Spleen (tissue), 7 donors: ENCODE measurements around the gene COBL.

Experiments used
- POLR2A ChIP-seq, 3 donors: fragments of 450-650 bp; IDR thresholded peaks; one replicate each; pipeline ENCODE4 v1.5.1; 2017; ENCODE audit warnings: antibody characterized with exemption in 3 of 3, mild to moderate bottlenecking in 1 of 3
- TF ChIP-seq, protein P1 (sequence below), 11 experiments: fragments of 200-600 bp in 7 of 11; fragments of 450-650 bp in 4 of 11; sonication (generic) in 4 of 11; IDR thresholded peaks in 8 of 11; conservative IDR thresholded peaks in 3 of 11; 1 replicate in 7 of 11; 2 replicates in 4 of 11; pipeline versions ENCODE4 v1.4.0 to v1.8.0; 2016 to 2021; ENCODE audit warnings: antibody characterized with exemption in 11 of 11, inconsistent platforms in 4 of 11, mild to moderate bottlenecking in 1 of 11
- donor health status: DM: no; HTN: no; CAD: no; lungs with moderate emphysema.
- donor health status: DM: no; HTN: no; CAD: no.
- donor health status: DM: no; HTN: no; CAD: no.

DNA sequence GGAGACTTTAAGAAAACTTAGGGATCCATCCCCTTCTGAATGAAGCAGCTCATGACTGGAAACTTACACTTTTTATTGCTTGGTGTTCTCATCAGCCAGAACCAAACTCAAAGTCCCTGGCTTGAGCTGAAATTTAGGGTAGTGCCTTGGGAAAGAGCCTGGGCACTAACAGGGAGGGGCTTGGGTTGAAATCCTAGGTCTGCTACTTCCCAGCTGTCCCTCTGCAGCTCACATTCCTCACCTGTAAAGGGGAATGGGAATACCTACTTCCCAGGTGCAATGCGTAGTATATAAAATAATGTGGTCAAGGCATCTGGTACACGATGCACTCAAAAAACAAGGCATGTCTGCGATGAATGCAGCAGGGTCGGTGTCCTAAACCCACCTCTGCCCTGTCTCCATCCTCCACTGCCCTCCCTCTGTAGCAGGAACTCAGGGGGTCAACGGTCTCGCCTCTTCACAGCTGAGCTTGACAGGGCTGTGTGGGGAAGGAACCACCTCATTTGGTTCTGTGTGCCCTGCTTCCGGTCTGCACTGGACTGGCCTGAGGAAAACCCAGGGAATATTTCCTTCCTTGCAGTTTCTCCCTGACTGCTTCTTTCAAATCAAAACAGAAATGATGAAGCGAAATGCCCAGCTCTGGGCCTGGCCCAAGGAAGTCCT, 80.0 kb downstream of the COBL start:
- TF ChIP-seq, protein P1, sequence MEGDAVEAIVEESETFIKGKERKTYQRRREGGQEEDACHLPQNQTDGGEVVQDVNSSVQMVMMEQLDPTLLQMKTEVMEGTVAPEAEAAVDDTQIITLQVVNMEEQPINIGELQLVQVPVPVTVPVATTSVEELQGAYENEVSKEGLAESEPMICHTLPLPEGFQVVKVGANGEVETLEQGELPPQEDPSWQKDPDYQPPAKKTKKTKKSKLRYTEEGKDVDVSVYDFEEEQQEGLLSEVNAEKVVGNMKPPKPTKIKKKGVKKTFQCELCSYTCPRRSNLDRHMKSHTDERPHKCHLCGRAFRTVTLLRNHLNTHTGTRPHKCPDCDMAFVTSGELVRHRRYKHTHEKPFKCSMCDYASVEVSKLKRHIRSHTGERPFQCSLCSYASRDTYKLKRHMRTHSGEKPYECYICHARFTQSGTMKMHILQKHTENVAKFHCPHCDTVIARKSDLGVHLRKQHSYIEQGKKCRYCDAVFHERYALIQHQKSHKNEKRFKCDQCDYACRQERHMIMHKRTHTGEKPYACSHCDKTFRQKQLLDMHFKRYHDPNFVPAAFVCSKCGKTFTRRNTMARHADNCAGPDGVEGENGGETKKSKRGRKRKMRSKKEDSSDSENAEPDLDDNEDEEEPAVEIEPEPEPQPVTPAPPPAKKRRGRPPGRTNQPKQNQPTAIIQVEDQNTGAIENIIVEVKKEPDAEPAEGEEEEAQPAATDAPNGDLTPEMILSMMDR (IDR thresholded peaks at IDR 0.05 in 8 of 11, conservative IDR thresholded peaks at IDR 0.05 in 3 of 11), result no peak
- no peak for TF ChIP-seq POLR2A (IDR thresholded peaks at IDR 0.05)
